BLaER1 (cell line): ENCODE results near the gene ARID3A.

Experiments
- H3K27ac ChIP-seq: shearing (Covaris generic); formaldehyde crosslinking; 2 replicates; pipeline ENCODE4 v1.8.1; 2022
- H3K27me3 ChIP-seq: shearing (Covaris generic); formaldehyde crosslinking; 2 replicates; pipeline ENCODE4 v1.8.1; 2022
- H3K36me3 ChIP-seq: shearing (Covaris generic); formaldehyde crosslinking; 2 replicates; pipeline ENCODE4 v1.8.1; 2022
- H3K4me1 ChIP-seq: shearing (Covaris generic); formaldehyde crosslinking; 2 replicates; pipeline ENCODE4 v1.8.1; 2022
- H3K4me2 ChIP-seq: shearing (Covaris generic); formaldehyde crosslinking; 2 replicates; pipeline ENCODE4 v1.8.1; 2022
- H3K4me3 ChIP-seq: shearing (Covaris generic); formaldehyde crosslinking; 2 replicates; pipeline ENCODE4 v1.8.1; 2022
- H3K9ac ChIP-seq: shearing (Covaris generic); formaldehyde crosslinking; 2 replicates; pipeline ENCODE4 v1.8.1; 2022
- H3K9me3 ChIP-seq: shearing (Covaris generic); formaldehyde crosslinking; 2 replicates; pipeline ENCODE4 v1.8.1; 2022
- H4K20me1 ChIP-seq: shearing (Covaris generic); formaldehyde crosslinking; 2 replicates; pipeline ENCODE4 v1.8.1; 2022
- Cebpa-rat ChIP-seq: shearing (Covaris generic); IDR thresholded peaks from 2 replicates; pipeline ENCODE4 v1.8.1; 2022

ARID3A gene

DNA sequence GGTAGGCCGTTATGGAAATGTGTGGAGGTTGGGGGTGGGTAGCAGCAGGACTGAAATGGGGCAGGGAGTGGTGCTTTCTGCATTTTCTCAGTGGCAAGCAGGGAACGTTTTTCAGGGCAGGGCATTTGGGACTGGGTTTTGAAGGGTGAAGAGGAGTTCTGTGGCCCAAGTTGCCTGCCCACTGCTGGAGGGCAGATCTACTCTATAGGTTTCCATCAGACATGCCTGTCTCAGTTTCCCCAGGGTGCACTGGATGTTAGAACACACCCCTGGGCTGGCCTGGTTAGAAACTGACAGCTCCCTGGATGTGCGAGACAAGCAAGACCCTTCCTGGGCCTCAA lies 73.5 kb downstream of the ARID3A start:
- peaks cover 92% of the 10 kb centered on the region for H3K27me3 ChIP-seq
- peaks cover 62% of the 10 kb centered on the region for H4K20me1 ChIP-seq
- no peak overlapping the region for H3K4me2 ChIP-seq
- no peak overlapping the region for H3K4me3 ChIP-seq
- no peak overlapping the region for H3K27ac ChIP-seq
- no peaks in the 10 kb centered on the region for H3K9me3 ChIP-seq
- H3K36me3 ChIP-seq: peaks cover 7% of the 10 kb centered on the region
- peaks cover 42% of the 10 kb centered on the region for H3K4me1 ChIP-seq
- H3K9ac ChIP-seq: no peak overlapping the region
- no peak for TF ChIP-seq Cebpa-rat

DNA sequence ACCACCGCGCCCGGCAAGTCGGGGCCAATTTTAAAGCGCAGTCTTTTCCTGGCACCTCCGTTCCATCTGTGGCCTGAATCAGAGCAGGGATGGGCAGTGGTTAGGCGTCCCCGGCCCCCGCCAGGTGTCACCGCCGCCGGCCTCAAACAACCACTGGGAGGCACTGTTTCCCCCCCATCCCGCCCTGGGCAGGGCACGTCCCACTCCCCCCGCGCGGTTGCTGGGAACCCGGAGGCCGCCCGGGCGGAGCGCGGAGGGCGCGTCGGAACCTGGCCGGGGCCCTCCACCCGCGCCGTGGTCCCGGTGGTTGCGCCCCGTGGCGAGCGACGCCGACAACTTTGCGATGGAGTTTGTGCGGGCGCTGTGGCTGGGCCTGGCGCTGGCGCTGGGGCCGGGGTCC lies 74.3 kb downstream of the ARID3A start, which contains the start of gene GRIN3B:
Gene GRIN3B (plus strand): TSS at position 325 of the 400 bp plus-strand sequence. CDS start 19 bp downstream, at position 344.
- Histone ChIP-seq H3K9ac (no peak within 1 kb of the TSS), H3K27ac (no peak within 1 kb of the TSS), H3K4me2 (peak within 1 kb of the TSS; percentile 66), H3K4me3 (peak within 1 kb of the TSS; percentile 55), H3K4me1 (peaks cover 35% of the 10 kb centered on the region), H3K27me3 (peaks cover 85% of the 10 kb centered on the region), H4K20me1 (peaks cover 54% of the 10 kb centered on the region), H3K9me3 (no peaks in the 10 kb centered on the region), H3K36me3 (no peaks in the 10 kb centered on the region)
- no peak for TF ChIP-seq Cebpa-rat

DNA sequence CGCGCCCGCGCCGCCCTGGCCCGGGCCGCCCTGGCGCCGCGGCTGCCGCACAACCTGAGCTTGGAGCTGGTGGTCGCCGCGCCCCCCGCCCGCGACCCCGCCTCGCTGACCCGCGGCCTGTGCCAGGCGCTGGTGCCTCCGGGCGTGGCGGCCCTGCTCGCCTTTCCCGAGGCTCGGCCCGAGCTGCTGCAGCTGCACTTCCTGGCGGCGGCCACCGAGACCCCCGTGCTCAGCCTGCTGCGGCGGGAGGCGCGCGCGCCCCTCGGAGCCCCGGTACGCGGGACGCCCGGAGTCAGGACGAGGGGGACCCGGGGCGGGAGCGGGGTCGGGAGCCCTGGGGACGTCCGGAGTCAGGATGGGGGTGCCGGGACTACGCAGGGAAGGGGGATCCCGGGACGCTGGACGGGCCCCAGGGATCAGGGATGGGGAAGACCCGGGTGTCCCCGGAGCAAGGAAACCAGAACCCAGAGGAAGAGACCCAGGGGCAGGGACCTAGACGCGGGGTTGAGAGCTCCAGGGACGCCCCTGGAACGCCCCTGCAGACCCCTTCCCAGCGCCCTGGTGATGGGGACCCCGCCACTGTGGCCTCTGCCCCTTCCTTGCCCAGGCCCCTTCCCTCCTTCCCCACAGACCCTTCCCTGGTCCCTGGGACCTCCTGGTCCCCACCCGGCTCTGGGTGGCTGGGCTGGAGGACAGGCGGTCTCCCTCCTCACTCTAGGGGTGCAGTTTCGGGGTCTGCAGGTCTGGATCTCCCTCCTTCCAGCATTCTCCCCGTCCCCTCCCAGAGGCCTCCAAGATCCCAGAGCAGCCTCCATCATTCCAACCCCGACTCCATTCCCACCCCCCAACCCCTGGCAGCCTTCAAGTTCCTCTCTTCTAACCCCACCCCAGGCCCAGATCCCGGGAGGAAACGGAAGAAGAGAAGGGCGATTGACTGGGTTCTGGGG lies 75.0 kb downstream of the ARID3A start:
- H3K4me2 ChIP-seq: peak overlapping the region; percentile 66
- H3K4me1 ChIP-seq: peaks cover 27% of the 10 kb centered on the region
- no peak overlapping the region for H3K9ac ChIP-seq
- peaks cover 47% of the 10 kb centered on the region for H4K20me1 ChIP-seq
- H3K4me3 ChIP-seq: peak overlapping the region; percentile 55
- no peaks in the 10 kb centered on the region for H3K36me3 ChIP-seq
- no peaks in the 10 kb centered on the region for H3K9me3 ChIP-seq
- H3K27me3 ChIP-seq: peaks cover 77% of the 10 kb centered on the region
- no peak for TF ChIP-seq Cebpa-rat
- no peak overlapping the region for H3K27ac ChIP-seq

DNA sequence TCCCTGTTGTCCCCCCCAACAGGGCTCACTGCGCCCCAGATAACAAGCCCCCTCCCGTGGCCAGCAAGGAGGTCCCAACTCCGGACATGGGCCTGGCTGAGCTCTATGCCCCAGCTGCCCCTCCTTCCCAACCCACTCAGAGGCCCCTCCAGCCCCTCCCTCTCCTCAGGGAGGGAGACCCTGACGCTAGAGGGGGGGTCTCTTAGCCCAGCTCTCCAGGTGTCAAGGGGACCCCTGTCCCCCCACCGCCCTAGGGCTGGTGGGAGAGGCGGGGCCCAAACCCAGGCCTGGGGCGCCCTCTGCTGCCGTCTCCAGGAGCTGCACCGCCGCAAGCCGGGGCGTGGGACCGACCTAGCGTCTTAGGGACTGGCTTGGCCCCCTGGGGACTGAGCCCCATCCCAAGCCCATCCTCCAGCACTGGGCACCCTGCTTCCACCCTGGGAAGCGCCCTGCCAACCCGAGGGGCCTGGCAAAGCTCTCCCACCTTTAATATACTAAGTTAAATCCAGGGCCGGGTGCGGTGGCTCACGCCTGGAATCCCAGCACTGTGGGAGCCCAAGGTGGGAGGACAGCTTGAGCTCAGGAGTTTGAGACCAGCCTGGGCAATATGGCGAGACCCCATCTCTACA lies 75.8 kb downstream of the ARID3A start:
- no peak overlapping the region for H3K9ac ChIP-seq
- H3K4me2 ChIP-seq: peak overlapping the region; percentile 66; the same call in 1 of the 2 replicates
- TF ChIP-seq Cebpa-rat: no peak
- H3K4me1 ChIP-seq: peaks cover 19% of the 10 kb centered on the region
- H4K20me1 ChIP-seq: peaks cover 42% of the 10 kb centered on the region
- H3K27me3 ChIP-seq: peaks cover 69% of the 10 kb centered on the region
- H3K36me3 ChIP-seq: peaks cover 2% of the 10 kb centered on the region; the same call in 1 of the 2 replicates
- no peak overlapping the region for H3K4me3 ChIP-seq
- no peak overlapping the region for H3K27ac ChIP-seq
- H3K9me3 ChIP-seq: no peaks in the 10 kb centered on the region

DNA sequence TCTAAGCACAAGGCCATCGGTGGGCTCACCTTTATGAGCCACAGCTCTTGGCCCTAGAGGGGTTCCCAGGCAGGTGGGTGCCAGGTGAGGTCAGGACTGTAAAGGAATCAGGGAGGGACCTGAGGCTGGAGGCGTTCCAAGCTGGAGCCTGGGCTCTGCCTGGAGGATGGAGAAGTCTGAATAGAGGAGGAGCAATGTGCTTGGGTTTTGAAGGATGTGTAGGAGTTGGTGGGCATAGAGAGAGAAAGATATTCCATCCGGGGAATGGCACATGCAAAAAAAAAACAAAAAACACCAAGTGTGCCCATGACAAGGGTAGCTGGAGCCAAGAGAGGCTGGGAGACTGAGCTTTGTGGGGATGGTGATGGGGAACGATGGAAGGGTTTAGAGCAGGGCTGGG lies 76.8 kb downstream of the ARID3A start:
- H3K9ac ChIP-seq: no peak overlapping the region
- peaks cover 17% of the 10 kb centered on the region for H3K4me1 ChIP-seq
- peaks cover 43% of the 10 kb centered on the region for H4K20me1 ChIP-seq
- H3K27ac ChIP-seq: no peak overlapping the region
- no peak overlapping the region for H3K4me2 ChIP-seq
- H3K27me3 ChIP-seq: peaks cover 60% of the 10 kb centered on the region
- no peaks in the 10 kb centered on the region for H3K9me3 ChIP-seq
- no peak for TF ChIP-seq Cebpa-rat
- H3K36me3 ChIP-seq: peaks cover 11% of the 10 kb centered on the region; the same call in 1 of the 2 replicates
- H3K4me3 ChIP-seq: no peak overlapping the region

DNA sequence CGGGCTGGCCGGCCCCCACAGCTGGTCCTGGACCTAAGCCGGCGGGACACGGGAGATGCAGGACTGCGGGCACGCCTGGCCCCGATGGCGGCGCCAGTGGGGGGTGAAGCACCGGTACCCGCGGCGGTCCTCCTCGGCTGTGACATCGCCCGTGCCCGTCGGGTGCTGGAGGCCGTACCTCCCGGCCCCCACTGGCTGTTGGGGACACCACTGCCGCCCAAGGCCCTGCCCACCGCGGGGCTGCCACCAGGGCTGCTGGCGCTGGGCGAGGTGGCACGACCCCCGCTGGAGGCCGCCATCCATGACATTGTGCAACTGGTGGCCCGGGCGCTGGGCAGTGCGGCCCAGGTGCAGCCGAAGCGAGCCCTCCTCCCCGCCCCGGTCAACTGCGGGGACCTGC lies 77.4 kb downstream of the ARID3A start:
- Histone ChIP-seq H3K4me2 (no peak overlapping the region), H3K36me3 (peaks cover 11% of the 10 kb centered on the region; the same call in 1 of the 2 replicates), H4K20me1 (peaks cover 40% of the 10 kb centered on the region), H3K9ac (no peak overlapping the region), H3K9me3 (no peaks in the 10 kb centered on the region), H3K27ac (no peak overlapping the region), H3K27me3 (peaks cover 53% of the 10 kb centered on the region), H3K4me1 (peaks cover 17% of the 10 kb centered on the region), H3K4me3 (no peak overlapping the region)
- TF ChIP-seq Cebpa-rat: no peak

DNA sequence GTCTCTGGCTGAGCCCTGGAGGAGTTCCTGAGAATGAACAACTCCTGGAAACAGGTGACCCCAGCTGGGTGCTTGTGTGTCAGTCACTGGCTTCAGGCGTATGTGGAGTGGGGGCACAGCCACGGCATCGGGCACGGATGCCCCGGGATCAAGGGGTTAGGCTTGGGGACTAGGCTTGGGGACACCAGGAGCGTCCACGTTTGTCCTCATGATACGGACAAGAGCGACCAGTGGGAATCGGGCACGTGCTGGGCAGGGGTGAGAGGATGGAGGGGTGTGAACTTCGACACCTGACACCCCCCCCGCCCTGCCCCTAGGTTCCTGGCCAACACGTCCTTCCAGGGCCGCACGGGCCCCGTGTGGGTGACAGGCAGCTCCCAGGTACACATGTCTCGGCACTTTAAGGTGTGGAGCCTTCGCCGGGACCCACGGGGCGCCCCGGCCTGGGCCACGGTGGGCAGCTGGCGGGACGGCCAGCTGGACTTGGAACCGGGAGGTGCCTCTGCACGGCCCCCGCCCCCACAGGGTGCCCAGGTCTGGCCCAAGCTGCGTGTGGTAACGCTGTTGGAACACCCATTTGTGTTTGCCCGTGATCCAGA lies 78.5 kb downstream of the ARID3A start:
- no peak for TF ChIP-seq Cebpa-rat
- no peaks in the 10 kb centered on the region for H3K9me3 ChIP-seq
- peaks cover 43% of the 10 kb centered on the region for H3K27me3 ChIP-seq
- peaks cover 21% of the 10 kb centered on the region for H3K36me3 ChIP-seq
- H3K4me2 ChIP-seq: no peak overlapping the region
- H3K27ac ChIP-seq: no peak overlapping the region
- H3K4me3 ChIP-seq: no peak overlapping the region
- H3K4me1 ChIP-seq: peaks cover 17% of the 10 kb centered on the region
- H4K20me1 ChIP-seq: peaks cover 45% of the 10 kb centered on the region
- H3K9ac ChIP-seq: no peak overlapping the region

DNA sequence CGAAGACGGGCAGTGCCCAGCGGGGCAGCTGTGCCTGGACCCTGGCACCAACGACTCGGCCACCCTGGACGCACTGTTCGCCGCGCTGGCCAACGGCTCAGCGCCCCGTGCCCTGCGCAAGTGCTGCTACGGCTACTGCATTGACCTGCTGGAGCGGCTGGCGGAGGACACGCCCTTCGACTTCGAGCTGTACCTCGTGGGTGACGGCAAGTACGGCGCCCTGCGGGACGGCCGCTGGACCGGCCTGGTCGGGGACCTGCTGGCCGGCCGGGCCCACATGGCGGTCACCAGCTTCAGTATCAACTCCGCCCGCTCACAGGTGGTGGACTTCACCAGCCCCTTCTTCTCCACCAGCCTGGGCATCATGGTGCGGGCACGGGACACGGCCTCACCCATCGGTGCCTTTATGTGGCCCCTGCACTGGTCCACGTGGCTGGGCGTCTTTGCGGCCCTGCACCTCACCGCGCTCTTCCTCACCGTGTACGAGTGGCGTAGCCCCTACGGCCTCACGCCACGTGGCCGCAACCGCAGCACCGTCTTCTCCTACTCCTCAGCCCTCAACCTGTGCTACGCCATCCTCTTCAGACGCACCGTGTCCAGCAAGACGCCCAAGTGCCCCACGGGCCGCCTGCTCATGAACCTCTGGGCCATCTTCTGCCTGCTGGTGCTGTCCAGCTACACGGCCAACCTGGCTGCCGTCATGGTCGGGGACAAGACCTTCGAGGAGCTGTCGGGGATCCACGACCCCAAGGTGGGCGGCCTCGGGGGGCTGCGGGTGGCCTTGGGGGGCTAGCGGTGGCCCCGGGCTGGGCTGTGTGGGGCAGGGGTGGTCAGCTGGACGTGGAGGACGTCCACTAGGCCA lies 79.2 kb downstream of the ARID3A start:
- TF ChIP-seq Cebpa-rat: no peak
- H3K4me1 ChIP-seq: peaks cover 17% of the 10 kb centered on the region
- no peak overlapping the region for H3K4me2 ChIP-seq
- no peaks in the 10 kb centered on the region for H3K9me3 ChIP-seq
- peaks cover 35% of the 10 kb centered on the region for H3K27me3 ChIP-seq
- H3K36me3 ChIP-seq: peaks cover 28% of the 10 kb centered on the region
- H3K4me3 ChIP-seq: no peak overlapping the region
- peaks cover 52% of the 10 kb centered on the region for H4K20me1 ChIP-seq
- H3K9ac ChIP-seq: no peak overlapping the region
- no peak overlapping the region for H3K27ac ChIP-seq
